ENCODE measurements around the gene ZNF555.
A peak's percentile ranks its signal among the peaks of the same experiment; 100 is the strongest.
"Not testable (repeated sequence)": the region's sequence is repeated elsewhere in the genome, so short reads cannot be mapped to it uniquely, and the experiment has no call there.

The ZNF555 gene

DNA sequence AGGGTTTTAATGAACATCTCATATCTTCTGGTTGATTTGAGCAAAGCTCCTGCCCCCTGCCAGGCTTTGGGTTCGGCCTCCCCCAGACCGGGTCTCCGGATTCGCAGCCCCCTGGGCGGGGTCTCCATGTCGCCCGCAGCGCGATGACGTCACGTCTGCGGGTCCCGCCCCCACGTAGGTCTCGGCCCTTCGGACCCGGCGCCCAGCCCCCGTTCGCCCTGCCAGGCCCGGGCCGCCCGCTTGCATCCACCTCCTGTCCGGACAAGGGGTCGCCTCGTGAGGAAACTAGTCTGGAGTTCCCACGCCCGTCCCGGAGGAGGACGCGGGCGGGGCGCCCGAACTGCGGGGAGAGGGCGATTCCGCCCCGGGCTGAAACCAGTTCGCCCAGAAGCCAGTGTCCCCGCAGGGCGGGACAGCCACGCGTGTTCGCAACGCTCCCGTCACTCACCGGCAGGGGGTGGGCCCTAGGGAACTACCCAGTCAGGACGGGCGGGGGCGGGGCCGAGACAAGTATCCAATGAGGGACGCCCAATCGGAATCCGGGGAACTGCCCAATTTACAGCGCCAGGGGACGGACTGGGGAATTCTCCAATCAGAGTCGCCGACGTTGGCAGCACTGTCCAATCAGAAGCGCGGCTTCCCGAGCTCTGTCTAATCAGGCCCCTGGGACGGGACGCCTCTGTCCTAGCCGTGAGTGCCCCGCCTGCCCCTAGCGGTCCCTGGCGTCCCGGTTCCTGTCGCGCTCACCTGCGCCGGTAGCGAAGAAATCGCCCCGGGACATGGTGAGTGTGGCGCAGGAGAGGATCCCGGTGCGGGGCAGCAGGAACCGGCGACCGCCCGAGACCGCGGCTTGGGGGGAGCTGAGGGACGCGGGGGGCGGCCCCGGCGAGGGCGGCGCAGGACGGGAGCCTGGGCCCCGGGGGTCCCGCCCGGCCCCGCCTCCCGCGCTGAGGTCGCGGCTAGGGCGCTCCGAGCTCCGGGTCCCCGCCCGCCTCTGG is at the start of gene ZNF555:
Gene ZNF555 (plus strand): TSS at position 682 of the 998 bp plus-strand sequence. CDS start 98 bp downstream, at position 780.
- ChIA-PET POLR2A (no interaction called here), CTCF (interaction anchor here (0.6 to 2.3 kb wide), 10 partner anchors 9 to 463 kb away, joined by 3 to 9 read pairs (median 3); partner anchors contain the start of gene ZNF554)
- DNase-seq (ENCODE audit: low read depth, low spot score): peak; percentile 93
- TF ChIP-seq, protein P1, sequence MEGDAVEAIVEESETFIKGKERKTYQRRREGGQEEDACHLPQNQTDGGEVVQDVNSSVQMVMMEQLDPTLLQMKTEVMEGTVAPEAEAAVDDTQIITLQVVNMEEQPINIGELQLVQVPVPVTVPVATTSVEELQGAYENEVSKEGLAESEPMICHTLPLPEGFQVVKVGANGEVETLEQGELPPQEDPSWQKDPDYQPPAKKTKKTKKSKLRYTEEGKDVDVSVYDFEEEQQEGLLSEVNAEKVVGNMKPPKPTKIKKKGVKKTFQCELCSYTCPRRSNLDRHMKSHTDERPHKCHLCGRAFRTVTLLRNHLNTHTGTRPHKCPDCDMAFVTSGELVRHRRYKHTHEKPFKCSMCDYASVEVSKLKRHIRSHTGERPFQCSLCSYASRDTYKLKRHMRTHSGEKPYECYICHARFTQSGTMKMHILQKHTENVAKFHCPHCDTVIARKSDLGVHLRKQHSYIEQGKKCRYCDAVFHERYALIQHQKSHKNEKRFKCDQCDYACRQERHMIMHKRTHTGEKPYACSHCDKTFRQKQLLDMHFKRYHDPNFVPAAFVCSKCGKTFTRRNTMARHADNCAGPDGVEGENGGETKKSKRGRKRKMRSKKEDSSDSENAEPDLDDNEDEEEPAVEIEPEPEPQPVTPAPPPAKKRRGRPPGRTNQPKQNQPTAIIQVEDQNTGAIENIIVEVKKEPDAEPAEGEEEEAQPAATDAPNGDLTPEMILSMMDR (IDR thresholded peaks at IDR 0.05; ENCODE audit: insufficient read depth, low read length, missing control alignments): peak; percentile 60
- peak within 1 kb of the TSS; percentile 89 for H3K4me3 ChIP-seq (ENCODE audit: low read depth, low read length)

DNA sequence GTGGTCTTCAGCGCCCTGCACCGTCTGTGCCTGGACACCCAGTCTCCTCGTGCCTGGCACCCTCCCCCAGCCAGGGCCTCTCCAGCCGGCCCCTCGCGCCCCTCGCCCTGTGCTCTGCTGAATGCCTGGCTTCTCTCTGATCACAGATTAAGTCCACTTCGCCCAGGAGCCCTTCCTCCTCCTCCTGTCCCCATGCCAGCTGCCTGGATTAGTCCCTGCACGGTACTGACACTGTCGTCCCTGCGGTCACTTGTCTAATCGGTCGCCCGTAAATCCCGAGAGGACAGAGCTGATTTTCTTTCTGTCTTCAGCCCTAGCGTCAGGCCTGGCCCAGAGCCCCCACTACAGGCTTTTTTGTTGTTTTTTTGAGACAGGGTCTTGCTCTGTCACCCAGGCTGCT is 49.4 kb upstream of the ZNF555 start:
- DNase-seq (ENCODE audit: low read depth, low spot score): no peak

DNA sequence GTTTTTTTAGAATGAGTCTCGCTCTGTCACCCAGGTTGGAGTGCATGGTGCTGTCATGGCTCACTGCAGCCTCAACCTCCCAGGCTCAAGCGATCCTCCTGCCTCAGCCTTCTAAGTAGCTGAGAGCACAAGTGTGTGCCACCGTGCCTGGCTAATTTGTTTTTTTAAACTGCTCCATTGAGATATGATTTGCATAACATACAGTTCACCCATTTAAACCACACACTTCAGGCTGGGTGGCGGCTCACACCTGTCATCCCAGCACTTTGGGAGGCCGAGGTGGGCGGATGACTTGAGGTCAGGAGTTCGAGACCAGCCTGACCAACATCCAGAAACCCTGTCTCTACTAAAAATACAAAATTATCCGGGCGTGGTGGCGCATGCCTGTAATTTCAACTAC is 48.6 kb upstream of the ZNF555 start:
- POLR2A ChIA-PET; DNase-seq (ENCODE audit: low read depth, low spot score); CTCF ChIA-PET: not testable (repeated sequence)

More for the DNA sequence above, 49.4 kb upstream of the ZNF555 start:
- no peak overlapping the region for H3K4me3 ChIP-seq (ENCODE audit: low read depth, low read length)
- TF ChIP-seq, protein P1 (IDR thresholded peaks at IDR 0.05; ENCODE audit: insufficient read depth, low read length, missing control alignments): no peak
- ChIA-PET CTCF (interaction anchor here (0.9 kb wide), 1 partner anchor 9 kb away, joined by 3 read pairs; the partner anchor contains the start of gene SGTA), POLR2A (no interaction called here)

DNA sequence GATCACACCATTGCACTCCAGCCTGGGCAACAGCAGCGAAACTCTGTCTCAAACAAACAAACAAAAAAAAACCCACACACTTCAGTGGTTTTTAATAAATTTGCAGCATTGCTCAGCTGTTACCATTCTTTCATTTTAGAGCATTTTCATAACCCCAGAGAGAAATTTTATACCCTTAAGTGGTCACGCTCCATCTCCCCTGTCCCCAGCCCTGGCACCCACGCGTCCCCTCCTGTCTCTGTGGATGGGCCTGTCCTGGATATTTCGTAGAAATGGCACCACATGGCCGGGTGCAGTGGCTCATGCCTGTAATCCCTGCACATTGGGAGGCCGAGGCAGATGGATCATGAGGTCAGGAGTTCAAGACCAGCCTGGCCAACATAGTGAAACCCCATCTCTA is 48.1 kb upstream of the ZNF555 start:
- no peak overlapping the region for H3K4me3 ChIP-seq (ENCODE audit: low read depth, low read length)
- TF ChIP-seq, protein P1 (IDR thresholded peaks at IDR 0.05; ENCODE audit: insufficient read depth, low read length, missing control alignments): no peak
- no peak for DNase-seq (ENCODE audit: low read depth, low spot score)
- ChIA-PET CTCF (interaction anchor here (0.6 kb wide), 1 partner anchor 180 kb away, joined by 3 read pairs; no protein-coding TSS in a partner anchor), POLR2A (no interaction called here)

More for the DNA sequence above, 48.6 kb upstream of the ZNF555 start:
- H3K4me3 ChIP-seq (ENCODE audit: low read depth, low read length): not testable (repeated sequence)

DNA sequence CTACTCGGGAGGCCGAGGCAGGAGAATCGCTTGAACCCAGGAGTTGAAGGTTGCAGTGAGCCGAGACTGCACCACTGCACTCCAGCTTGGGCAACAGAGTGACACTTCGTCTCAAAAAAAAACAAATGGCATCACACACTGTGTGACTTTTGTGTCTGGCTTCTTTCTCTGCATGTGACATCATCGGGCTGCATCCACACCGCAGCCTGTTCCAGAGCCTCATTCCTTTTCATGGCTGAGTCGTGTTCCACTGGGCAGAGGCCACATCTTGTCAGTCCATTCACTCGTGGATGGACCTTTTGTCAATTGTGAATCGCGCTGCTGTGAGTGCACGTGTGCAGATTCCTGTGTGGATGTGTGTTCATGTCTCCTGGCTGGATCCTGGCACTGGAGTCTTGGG is 47.7 kb upstream of the ZNF555 start:
- no peak overlapping the region for H3K4me3 ChIP-seq (ENCODE audit: low read depth, low read length)
- ChIA-PET CTCF (interaction anchor here (0.6 kb wide), 1 partner anchor 180 kb away, joined by 3 read pairs; no protein-coding TSS in a partner anchor), POLR2A (no interaction called here)
- TF ChIP-seq, protein P1 (IDR thresholded peaks at IDR 0.05; ENCODE audit: insufficient read depth, low read length, missing control alignments): no peak
- no peak for DNase-seq (ENCODE audit: low read depth, low spot score)

DNA sequence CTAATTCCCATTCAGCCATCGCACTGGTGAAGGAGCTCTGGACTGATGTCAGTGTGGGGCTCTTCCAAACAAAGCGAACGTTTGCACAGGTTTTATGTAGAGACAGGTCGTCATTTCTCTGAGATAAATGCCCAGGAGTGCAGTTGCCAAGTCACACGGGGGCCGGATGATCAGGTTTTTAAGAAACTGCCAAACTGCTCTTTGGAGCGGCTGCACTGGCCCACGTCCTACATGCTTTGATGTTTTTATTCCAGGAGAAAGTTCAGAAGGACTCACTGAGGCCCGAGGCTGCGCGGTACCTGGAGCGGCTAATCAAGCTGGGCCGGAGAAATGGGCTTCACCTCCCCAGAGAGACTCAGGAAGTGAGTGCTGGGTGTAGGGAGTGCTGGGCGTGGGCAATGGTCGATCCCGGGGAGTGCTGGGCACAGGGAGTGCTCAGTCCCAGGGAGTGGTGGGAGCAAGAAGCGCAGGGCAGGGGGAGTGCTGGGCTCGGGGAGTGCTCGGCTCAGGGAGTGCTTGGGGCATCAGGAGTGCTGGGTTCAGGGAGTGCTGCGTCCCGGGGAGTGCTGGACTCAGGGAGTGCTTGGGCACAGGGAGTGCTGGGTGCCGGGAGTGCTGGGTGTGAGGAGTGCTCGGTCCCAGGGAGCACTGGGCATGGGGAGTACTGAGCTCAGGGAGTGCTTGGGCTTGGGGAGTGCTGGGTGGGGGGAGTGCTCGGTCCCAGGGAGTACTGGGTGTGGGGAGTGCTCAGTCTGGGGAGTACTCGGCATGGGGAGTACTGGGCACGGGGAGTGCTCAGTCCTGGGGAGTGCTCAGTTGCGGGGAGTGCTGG is 45.2 kb upstream of the ZNF555 start:
- ChIA-PET POLR2A (no interaction called here), CTCF (interaction anchor here (1.2 kb wide), 1 partner anchor 24 kb away, joined by 3 read pairs; no protein-coding TSS in a partner anchor)

More for the DNA sequence above, 45.2 kb upstream of the ZNF555 start:
- DNase-seq (ENCODE audit: low read depth, low spot score): no peak
- no peak overlapping the region for H3K4me3 ChIP-seq (ENCODE audit: low read depth, low read length)
- TF ChIP-seq, protein P1 (IDR thresholded peaks at IDR 0.05; ENCODE audit: insufficient read depth, low read length, missing control alignments): no peak
